HG02623 (cell line): ENCODE measurements around the gene SIPA1L2.
A peak's percentile ranks its signal among the peaks of the same experiment; 100 is the strongest.

ENCODE experiments used
- ATAC-seq: cut with Tn5 transposase; IDR thresholded peaks from one replicate; pipeline ENCODE4 v1.9.1; 2021; ENCODE audit warnings: moderate library complexity; ENCODE audit not compliant: unreplicated experiment

The SIPA1L2 gene

GRCh38 chr1:232650418-232650817 is 20.5 kb upstream of the SIPA1L2 start:
- ATAC-seq: no peak

GRCh38 chr1:232648316-232648715 is 18.4 kb upstream of the SIPA1L2 start:
- no peak for ATAC-seq

GRCh38 chr1:232644209-232644608 is 14.3 kb upstream of the SIPA1L2 start:
- ATAC-seq: no peak

- ATAC-seq: no peak
These were observed 13.3 kb upstream of the SIPA1L2 start for GRCh38 chr1:232643251-232643650.

GRCh38 chr1:232641507-232641906 is 11.6 kb upstream of the SIPA1L2 start:
- no peak for ATAC-seq

- ATAC-seq: no peak
These were observed 6.9 kb upstream of the SIPA1L2 start for GRCh38 chr1:232636799-232637198.

GRCh38 chr1:232635778-232636356 is 5.9 kb upstream of the SIPA1L2 start:
- ATAC-seq: peak; percentile 67

GRCh38 chr1:232635279-232635678 is 5.3 kb upstream of the SIPA1L2 start:
- no peak for ATAC-seq

GRCh38 chr1:232634096-232634495 is 4.2 kb upstream of the SIPA1L2 start:
- ATAC-seq: no peak

- no peak for ATAC-seq
These were observed 912 bp upstream of the SIPA1L2 start for GRCh38 chr1:232630894-232631195.

GRCh38 chr1:232629250-232630046 is 485 bp downstream of the SIPA1L2 start:
- ATAC-seq: peak; percentile 36

GRCh38 chr1:232628335-232629249 is 1.3 kb downstream of the SIPA1L2 start:
- ATAC-seq: no peak

- ATAC-seq: no peak
These were observed 2.1 kb downstream of the SIPA1L2 start for GRCh38 chr1:232627645-232628334.

- no peak for ATAC-seq
These were observed 2.8 kb downstream of the SIPA1L2 start for GRCh38 chr1:232627171-232627570.

GRCh38 chr1:232626452-232626851 is 3.5 kb downstream of the SIPA1L2 start:
- ATAC-seq: no peak

GRCh38 chr1:232625319-232625868 is 4.5 kb downstream of the SIPA1L2 start:
- no peak for ATAC-seq

- ATAC-seq: no peak
These were observed 5.2 kb downstream of the SIPA1L2 start for GRCh38 chr1:232624546-232625281.

- ATAC-seq: no peak
These were observed 7.0 kb downstream of the SIPA1L2 start for GRCh38 chr1:232622981-232623380.

GRCh38 chr1:232622378-232622777 is 7.6 kb downstream of the SIPA1L2 start:
- no peak for ATAC-seq

- no peak for ATAC-seq
These were observed 8.9 kb downstream of the SIPA1L2 start for GRCh38 chr1:232621050-232621449.
